ENCODE measurements around the gene IER5L.
A peak's percentile ranks its signal among the peaks of the same experiment; 100 is the strongest.
"Not testable (repeated sequence)": the region's sequence is repeated elsewhere in the genome, so short reads cannot be mapped to it uniquely, and the experiment has no call there.

The IER5L gene

DNA sequence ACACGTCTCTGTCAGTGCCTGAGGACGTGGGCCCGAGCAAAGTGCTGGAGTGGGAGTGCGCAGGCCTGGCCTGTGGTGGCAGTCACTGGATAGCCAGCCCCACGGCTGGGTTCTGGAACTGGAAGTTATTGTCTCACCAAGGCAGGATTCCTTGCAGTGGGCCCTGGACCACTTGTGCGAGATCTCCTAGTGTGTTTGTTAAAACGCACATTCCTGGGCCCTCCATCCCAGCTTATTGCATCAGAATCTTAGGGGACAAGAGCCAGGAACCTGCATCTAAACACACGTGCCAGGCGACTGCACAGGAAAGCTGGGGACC lies 40.0 kb downstream of the IER5L start:
- DNase-seq = no peak

- no peak for DNase-seq
Observed at GRCh38 chr9:129137292-129138143, 40.5 kb downstream of the IER5L start.

- no peak for DNase-seq
Observed at GRCh38 chr9:129136446-129137035, 41.5 kb downstream of the IER5L start.

- DNase-seq = no peak
Observed at GRCh38 chr9:129135476-129135875, 42.6 kb downstream of the IER5L start.

DNA sequence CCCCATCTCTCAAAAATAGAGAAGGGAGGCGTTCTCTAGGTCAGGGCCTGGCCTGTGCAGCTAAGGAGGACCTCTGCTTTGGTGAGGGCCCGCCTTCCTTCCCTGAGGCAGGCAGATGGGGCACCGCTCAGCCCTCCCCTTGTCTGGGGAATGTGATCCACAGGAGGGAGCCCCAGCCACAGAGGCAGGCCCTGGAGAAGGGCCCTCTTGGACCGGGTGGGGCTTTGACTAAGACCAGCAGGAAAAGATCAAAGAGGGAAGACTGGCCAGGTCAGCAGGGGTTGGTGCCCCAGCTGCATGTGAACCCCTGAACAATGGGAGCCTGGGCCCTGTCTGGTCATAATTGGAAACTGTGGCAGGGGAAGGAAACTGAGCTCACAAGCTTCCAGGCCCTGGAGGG lies 45.0 kb downstream of the IER5L start:
- no peak for DNase-seq

GRCh38 chr9:129131300-129132145 lies 46.5 kb downstream of the IER5L start:
- DNase-seq = peak; percentile 65

DNA sequence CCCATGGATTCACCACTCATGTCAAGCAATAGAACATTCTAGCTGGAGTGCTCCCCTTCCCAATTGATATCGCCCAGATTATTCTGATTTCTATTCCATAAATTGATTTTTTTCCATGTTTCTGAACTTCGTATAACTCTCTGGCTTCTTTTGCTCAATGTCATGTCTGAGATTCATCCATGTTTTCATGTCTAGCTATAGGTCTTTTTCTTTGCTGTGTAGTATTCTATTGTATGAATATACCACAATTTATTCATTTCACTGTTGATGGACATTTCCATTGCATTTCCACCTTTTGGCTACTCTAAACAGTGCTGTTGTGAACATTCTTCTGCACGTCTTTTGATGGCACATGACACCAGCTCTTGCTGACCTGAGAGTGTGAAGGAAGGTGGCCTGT lies 47.3 kb downstream of the IER5L start:
- no peak for DNase-seq

GRCh38 chr9:129130271-129130670 lies 47.8 kb downstream of the IER5L start:
- not testable (repeated sequence) for DNase-seq

DNA sequence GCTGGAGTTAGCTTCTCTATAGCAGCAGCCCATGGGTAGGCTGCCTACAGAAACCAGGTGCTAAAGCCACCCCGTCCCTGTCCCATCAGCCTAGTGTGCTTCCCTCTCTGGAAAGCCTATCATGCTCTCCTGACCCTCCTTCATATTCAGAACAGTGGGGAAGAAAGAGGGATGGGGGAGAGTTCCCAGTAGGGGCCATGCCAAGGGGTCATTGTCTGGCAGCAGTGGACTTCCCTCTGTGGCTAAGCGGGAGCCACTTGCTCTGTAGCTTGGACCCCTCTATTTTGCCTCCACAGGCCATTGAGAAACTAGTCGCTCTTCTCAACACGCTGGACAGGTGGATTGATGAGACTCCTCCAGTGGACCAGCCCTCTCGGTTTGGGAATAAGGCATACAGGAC lies 49.4 kb downstream of the IER5L start:
- no peak for DNase-seq

DNA sequence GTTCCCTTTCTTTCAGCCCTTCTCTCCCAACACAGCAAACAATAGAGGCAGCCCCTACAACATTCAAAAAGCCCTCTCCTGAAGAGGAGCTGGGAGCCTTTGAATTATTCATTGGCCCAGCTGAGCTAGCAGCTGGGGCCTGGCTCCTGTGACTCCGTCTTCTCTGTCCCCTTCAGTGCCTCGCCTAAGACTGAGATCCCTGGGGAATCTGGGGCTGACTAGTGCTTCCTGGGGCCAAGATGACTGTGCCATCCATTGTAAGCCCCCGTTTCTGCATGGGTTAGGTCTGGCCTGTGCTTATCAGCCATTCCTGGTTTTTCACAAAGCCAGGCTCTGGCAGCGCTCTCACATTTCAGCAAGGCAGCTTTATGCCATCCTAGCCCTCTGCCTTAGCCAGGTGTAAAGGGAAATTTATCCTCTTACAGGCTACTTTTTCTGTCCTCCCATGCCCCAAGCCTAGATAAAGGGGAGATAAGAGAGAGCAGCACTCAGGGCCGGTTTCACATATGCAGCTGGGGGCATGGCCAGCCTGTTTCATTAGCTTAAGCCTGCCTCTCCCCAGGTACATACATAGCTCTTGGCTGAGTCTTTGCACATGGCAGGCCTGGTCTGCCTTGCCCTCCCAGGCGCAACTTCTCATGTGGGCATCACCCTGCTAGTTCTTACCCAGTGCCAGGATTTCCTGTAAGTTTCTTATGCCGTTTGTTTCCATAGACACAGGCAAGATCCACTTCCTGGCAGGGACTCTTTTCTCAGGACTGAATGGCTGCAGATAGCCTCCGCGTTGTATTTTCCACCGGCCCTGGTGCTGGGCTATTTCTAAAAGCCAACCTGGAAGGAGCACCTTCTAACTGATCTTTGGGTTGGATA lies 51.1 kb downstream of the IER5L start:
- DNase-seq = no peak

All from NCI-H510A treated with DMSO at 0.1 percent for 48 hours (cell line).